ENCODE results near the gene COL25A1.

- TF ChIP-seq PKNOX1 (IDR thresholded peaks at IDR 0.05) (no peak), SUZ12 (IDR thresholded peaks at IDR 0.05) (no peak), CTBP1 (IDR thresholded peaks at IDR 0.05; ENCODE audit: borderline replicate concordance) (no peak)
Measured at GRCh38 chr4:109315818-109316217, 13.4 kb upstream of the COL25A1 start.
